A549 (cell line): Measurements from ENCODE around the gene SMG9. TPM values are rescaled to one million over a fixed set of nuclear protein-coding genes. Genes with fewer than 3 reads are reported as not detected.
"Not testable (repeated sequence)": the region's sequence is repeated elsewhere in the genome, so short reads cannot be mapped to it uniquely, and the experiment has no call there.

Source experiments
- ATAC-seq, 2 experiments: fragments of 200-7000 bp in 1 of 2; fragments of >200 bp in 1 of 2; cut with Nextera tagmentation in 1 of 2; cut with Tn5 transposase in 1 of 2; 3 replicates each; pipeline versions ENCODE4 v1.8.0 to v1.9.1; 2018 to 2020; ENCODE audit warnings: mild to moderate bottlenecking in 1 of 2, moderate library complexity in 1 of 2
- CTCF ChIA-PET: fragments of 300-600 bp; sonication (Branson Sonifier 250); formaldehyde crosslinking; extraction: SDS; loops from one replicate; lab custom pipeline; 2021; ENCODE audit warnings: antibody characterized with exemption, inconsistent platforms; lab: Yijun Ruan, JAX
- POLR2A ChIA-PET: fragments of 350-600 bp; formaldehyde crosslinking; extraction: SDS; loops from one replicate; lab custom pipeline; 2021; ENCODE audit warnings: antibody characterized with exemption, inconsistent platforms; lab: Yijun Ruan, JAX
- DNase-seq, 2 experiments: peaks; one replicate each; pipeline versions ENCODE4 v3.0.0 to v3.0.0-alpha.2; 2011 to 2016; ENCODE audit warnings: low read depth in 1 of 2, low spot score in 1 of 2
- FAIRE-seq: peaks from 2 replicates; lab custom pipeline; 2011; peaks lifted over from hg19 to GRCh38; lab: Jason Lieb, UNC
- H3K27ac ChIP-seq, 2 experiments: fragments of >200 bp; sonication (Bioruptor Twin); formaldehyde crosslinking; 3 replicates each; pipeline ENCODE4 v1.5.1; 2016 to 2017
- H3K4me1 ChIP-seq: fragments of >200 bp; sonication (Bioruptor Twin); formaldehyde crosslinking; 3 replicates; pipeline ENCODE4 v1.6.1; 2016
- H3K4me2 ChIP-seq: fragments of >200 bp; sonication (Bioruptor Twin); formaldehyde crosslinking; 3 replicates; pipeline ENCODE4 v1.6.1; 2016
- H3K4me3 ChIP-seq: fragments of >200 bp; sonication (Bioruptor Twin); formaldehyde crosslinking; 3 replicates; pipeline ENCODE4 v1.5.1; 2016
- H3K9me3 ChIP-seq: fragments of >200 bp; sonication (Bioruptor Twin); formaldehyde crosslinking; 3 replicates; pipeline ENCODE4 v1.6.1; 2016
- CTCF ChIP-seq: fragments of >200 bp; sonication (Bioruptor Twin); formaldehyde crosslinking; IDR thresholded peaks from 3 replicates; pipeline ENCODE4 v1.5.1; 2016
- EHF ChIP-seq: fragments of 250-450 bp; sonication (Bioruptor Pico); IDR thresholded peaks from 2 replicates; pipeline ENCODE4 v1.5.0; 2020; ENCODE audit warnings: mild to moderate bottlenecking
- EHMT2 ChIP-seq: fragments of 200-600 bp; sonication (generic); IDR thresholded peaks from 2 replicates; pipeline ENCODE4 v1.6.1; 2016; ENCODE audit warnings: antibody characterized with exemption, low read depth, mild to moderate bottlenecking, moderate library complexity
- FOSB ChIP-seq: fragments of 250-450 bp; sonication (Bioruptor Pico); IDR thresholded peaks from 2 replicates; pipeline ENCODE4 v1.5.0; 2020; ENCODE audit warnings: mild to moderate bottlenecking, moderate library complexity
- FOSL2 ChIP-seq, 2 experiments: fragments of 450-650 bp in 1 of 2; fragments of >200 bp in 1 of 2; sonication (Bioruptor Twin) in 1 of 2; formaldehyde crosslinking; IDR thresholded peaks; 2 replicates each; pipeline versions ENCODE4 v1.5.0 to v1.6.1; 2016 to 2020; ENCODE audit warnings: mild to moderate bottlenecking in 1 of 2, moderate library complexity in 1 of 2
- HEYL ChIP-seq: fragments of 250-450 bp; sonication (Bioruptor Pico); IDR thresholded peaks from 2 replicates; pipeline ENCODE4 v1.8.0; 2021; ENCODE audit warnings: mild to moderate bottlenecking, moderate library complexity
- JUNB ChIP-seq: fragments of >200 bp; sonication (Bioruptor Twin); formaldehyde crosslinking; IDR thresholded peaks from 2 replicates; pipeline ENCODE4 v1.6.1; 2016
- KDM1A ChIP-seq: fragments of 200-600 bp; sonication (generic); IDR thresholded peaks from 2 replicates; pipeline ENCODE4 v1.6.1; 2016; ENCODE audit warnings: low read depth, mild to moderate bottlenecking
- MAFK ChIP-seq: fragments of 450-650 bp; IDR thresholded peaks from 2 replicates; pipeline ENCODE4 v1.6.1; 2014; ENCODE audit not compliant: partially characterized antibody
- MAX ChIP-seq: IDR thresholded peaks from 2 replicates; pipeline ENCODE4 v1.6.1; 2012
- NFE2L2 ChIP-seq: fragments of 150-350 bp; conservative IDR thresholded peaks from 2 replicates; pipeline ENCODE4 v1.6.1; 2014; ENCODE audit warnings: low read length
- NR3C1 ChIP-seq: fragments of >200 bp; sonication (Bioruptor Twin); formaldehyde crosslinking; IDR thresholded peaks from 3 replicates; pipeline ENCODE4 v1.6.1; 2017
- RARB ChIP-seq: fragments of 250-450 bp; sonication (Bioruptor Pico); IDR thresholded peaks from 2 replicates; pipeline ENCODE4 v1.8.0; 2021; ENCODE audit warnings: mild to moderate bottlenecking, moderate library complexity
- RNF2 ChIP-seq: fragments of 200-600 bp; sonication (generic); IDR thresholded peaks from 2 replicates; pipeline ENCODE4 v1.6.1; 2016; ENCODE audit warnings: low read depth, mild to moderate bottlenecking, antibody characterized with exemption, moderate library complexity, borderline replicate concordance
- ZNF302 ChIP-seq: fragments of 250-450 bp; sonication (Bioruptor Pico); IDR thresholded peaks from 2 replicates; pipeline ENCODE4 v1.9.0; 2021; ENCODE audit warnings: inconsistent platforms, mild to moderate bottlenecking, moderate library complexity
- ZSCAN20 ChIP-seq: fragments of 250-450 bp; sonication (Bioruptor Pico); IDR thresholded peaks from 2 replicates; pipeline ENCODE4 v1.8.0; 2022; ENCODE audit warnings: mild to moderate bottlenecking, moderate library complexity
- WGBS: methylation state at CpG from one replicate; pipeline ENCODE4 v1.1.6; 2017; ENCODE audit errors: missing lambda C conversion rate; 5-methylcytosine and 5-hydroxymethylcytosine counted together
- polyA plus RNA-seq, 4 experiments: library from polyadenylated mRNA; depleted of rRNA in 3 of 4; stranded (reverse); fragments of >200 nt; fragmentation: RNase III in 1 of 4; extraction: RNeasy Plus Mini Kit Qiagen cat#74134 plus additional on column Dnase treatment in 1 of 4; gene quantifications; 2 replicates in 3 of 4; 3 replicates in 1 of 4; pipeline ENCODE4 v1.2.3, GENCODE V29; 2011 to 2017
- TF ChIP-seq, protein P1 (sequence below): fragments of >200 bp; sonication (Bioruptor Twin); formaldehyde crosslinking; IDR thresholded peaks from 3 replicates; pipeline ENCODE4 v1.6.1; 2016
- TF ChIP-seq, protein P2 (sequence below): fragments of 150-350 bp; IDR thresholded peaks from 2 replicates; pipeline ENCODE4 v1.6.1; 2014; ENCODE audit warnings: low read depth, mild to moderate bottlenecking, low read length
- TF ChIP-seq, protein P3 (sequence below): fragments of 200-600 bp; sonication (generic); IDR thresholded peaks from 2 replicates; pipeline ENCODE4 v1.6.1; 2016; ENCODE audit warnings: antibody characterized with exemption, mild to moderate bottlenecking, moderate library complexity
- TF ChIP-seq, protein P4 (sequence below): IDR thresholded peaks from 2 replicates; pipeline ENCODE4 v1.6.1; 2012; ENCODE audit warnings: low read depth, borderline replicate concordance

The SMG9 gene
- polyA plus RNA-seq, 2 of the 4 experiments (the other 2 are of a cell fraction), result 14.2 to 44.2 TPM

DNA sequence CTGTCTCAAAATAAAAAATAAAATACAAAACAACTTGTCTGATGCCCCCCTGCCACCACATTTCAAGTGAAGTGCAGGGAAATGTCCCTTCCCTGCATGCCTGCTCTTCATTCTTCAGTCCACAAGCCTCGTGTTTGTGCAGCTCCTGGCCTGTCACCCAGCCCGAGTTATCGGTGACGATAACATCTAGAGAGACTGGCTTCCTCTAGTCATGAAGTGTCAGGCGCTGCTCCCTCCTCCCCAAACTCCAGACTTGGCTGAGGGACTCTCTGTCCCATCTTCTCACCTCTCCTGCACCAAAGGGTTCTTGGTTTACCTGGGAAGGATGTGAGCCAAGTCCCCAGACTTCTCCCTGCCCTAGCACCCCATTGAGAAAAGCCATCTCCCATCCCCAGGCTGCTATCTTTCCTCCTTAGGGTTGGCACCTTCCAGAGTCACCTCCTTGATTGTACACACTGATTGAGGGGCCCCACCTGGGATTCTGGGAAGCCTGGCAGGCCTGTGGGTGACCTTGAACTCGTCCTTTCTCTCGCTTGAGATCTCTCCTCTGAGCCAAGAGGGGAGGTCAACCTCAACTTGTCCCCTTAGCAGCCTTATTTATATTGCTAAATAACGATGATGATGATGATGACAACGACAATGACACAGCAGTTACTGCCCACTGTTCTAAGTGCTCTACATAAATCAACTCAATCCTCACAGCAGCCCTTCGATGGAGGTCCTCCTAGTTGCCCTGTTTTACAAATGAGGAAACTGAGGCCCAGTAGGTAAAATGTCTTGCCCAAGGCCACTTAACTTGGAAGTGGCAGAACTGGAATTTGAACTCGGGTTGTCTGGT is 71.7 kb downstream of the SMG9 start:
- POLR2A ChIA-PET, result no interaction called here
- H3K4me1 ChIP-seq, result peaks cover 7% of the 10 kb centered on the region; the same call in 2 of the 3 replicates
- DNase-seq (no peak), ATAC-seq (no peak), FAIRE-seq (no peak)
- H3K27ac ChIP-seq, result peak overlapping the region in 1 of 2 experiments; percentile 34; a peak in 2 of 6 replicates
- no peak overlapping the region for H3K4me2 ChIP-seq
- CTCF ChIA-PET, result interaction anchor here (0.6 to 1.6 kb wide), 4 partner anchors 9 to 679 kb away, joined by 3 to 5 read pairs (median 4); no protein-coding TSS in a partner anchor
- TF ChIP-seq RNF2, result no peak
- TF ChIP-seq NFE2L2, result peak; percentile 66
- no peak for TF ChIP-seq ZSCAN20
- TF ChIP-seq MAFK, result peak; percentile 77
- TF ChIP-seq, protein P1, sequence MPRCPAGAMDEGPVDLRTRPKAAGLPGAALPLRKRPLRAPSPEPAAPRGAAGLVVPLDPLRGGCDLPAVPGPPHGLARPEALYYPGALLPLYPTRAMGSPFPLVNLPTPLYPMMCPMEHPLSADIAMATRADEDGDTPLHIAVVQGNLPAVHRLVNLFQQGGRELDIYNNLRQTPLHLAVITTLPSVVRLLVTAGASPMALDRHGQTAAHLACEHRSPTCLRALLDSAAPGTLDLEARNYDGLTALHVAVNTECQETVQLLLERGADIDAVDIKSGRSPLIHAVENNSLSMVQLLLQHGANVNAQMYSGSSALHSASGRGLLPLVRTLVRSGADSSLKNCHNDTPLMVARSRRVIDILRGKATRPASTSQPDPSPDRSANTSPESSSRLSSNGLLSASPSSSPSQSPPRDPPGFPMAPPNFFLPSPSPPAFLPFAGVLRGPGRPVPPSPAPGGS, result no peak
- WGBS, result 69% methylated on average over 11 of the region's 11 CpGs
- H3K9me3 ChIP-seq, result no peaks in the 10 kb centered on the region
- no peak overlapping the region for H3K4me3 ChIP-seq

DNA sequence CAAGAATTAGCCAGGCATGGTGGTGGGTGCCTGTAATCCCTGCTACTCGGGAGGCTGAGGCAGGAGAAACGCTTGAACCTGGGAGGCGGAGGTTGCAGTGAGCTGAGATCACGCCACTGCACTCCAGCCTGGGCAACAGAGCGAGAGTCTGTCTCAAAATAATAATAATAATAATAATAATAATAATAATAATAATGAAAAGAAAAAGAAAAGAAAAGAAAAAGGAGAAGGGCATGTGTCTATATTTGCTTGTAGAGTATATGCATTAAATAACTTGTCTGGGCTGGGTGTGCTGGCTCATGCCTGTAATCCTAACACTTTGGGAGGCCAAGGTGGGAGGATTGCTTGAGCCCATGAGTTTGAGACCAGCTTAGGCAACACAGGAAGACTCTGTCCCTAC is 72.5 kb downstream of the SMG9 start:
- H3K4me3 ChIP-seq, H3K4me1 ChIP-seq, H3K4me2 ChIP-seq, H3K9me3 ChIP-seq, ATAC-seq, DNase-seq, FAIRE-seq, H3K27ac ChIP-seq: not testable (repeated sequence)
- ChIA-PET CTCF (interaction anchor here (0.6 to 1.1 kb wide), 3 partner anchors 8 to 679 kb away, joined by 3 to 5 read pairs (median 3); no protein-coding TSS in a partner anchor), POLR2A (interaction anchor here (0.6 kb wide), 1 partner anchor 11 kb away, joined by 3 read pairs; no protein-coding TSS in a partner anchor)
- 85% methylated on average over 5 of the region's 5 CpGs for WGBS

- no peak for FAIRE-seq
- peaks cover 2% of the 10 kb centered on the region; the same call in 2 of the 3 replicates for H3K4me1 ChIP-seq
- ChIA-PET CTCF (no interaction called here), POLR2A (interaction anchor here (0.6 kb wide), 1 partner anchor 11 kb away, joined by 3 read pairs; no protein-coding TSS in a partner anchor)
- no peak overlapping the region for H3K4me3 ChIP-seq
- no peak overlapping the region for H3K27ac ChIP-seq
- no peak for ATAC-seq
- 79% methylated on average over 5 of the region's 5 CpGs for WGBS
- no peaks in the 10 kb centered on the region for H3K9me3 ChIP-seq
- DNase-seq, result no peak
- H3K4me2 ChIP-seq, result no peak overlapping the region
- TF ChIP-seq EHMT2, result no peak
- TF ChIP-seq, protein P2, sequence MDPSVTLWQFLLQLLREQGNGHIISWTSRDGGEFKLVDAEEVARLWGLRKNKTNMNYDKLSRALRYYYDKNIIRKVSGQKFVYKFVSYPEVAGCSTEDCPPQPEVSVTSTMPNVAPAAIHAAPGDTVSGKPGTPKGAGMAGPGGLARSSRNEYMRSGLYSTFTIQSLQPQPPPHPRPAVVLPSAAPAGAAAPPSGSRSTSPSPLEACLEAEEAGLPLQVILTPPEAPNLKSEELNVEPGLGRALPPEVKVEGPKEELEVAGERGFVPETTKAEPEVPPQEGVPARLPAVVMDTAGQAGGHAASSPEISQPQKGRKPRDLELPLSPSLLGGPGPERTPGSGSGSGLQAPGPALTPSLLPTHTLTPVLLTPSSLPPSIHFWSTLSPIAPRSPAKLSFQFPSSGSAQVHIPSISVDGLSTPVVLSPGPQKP, result no peak
- TF ChIP-seq, protein P3, sequence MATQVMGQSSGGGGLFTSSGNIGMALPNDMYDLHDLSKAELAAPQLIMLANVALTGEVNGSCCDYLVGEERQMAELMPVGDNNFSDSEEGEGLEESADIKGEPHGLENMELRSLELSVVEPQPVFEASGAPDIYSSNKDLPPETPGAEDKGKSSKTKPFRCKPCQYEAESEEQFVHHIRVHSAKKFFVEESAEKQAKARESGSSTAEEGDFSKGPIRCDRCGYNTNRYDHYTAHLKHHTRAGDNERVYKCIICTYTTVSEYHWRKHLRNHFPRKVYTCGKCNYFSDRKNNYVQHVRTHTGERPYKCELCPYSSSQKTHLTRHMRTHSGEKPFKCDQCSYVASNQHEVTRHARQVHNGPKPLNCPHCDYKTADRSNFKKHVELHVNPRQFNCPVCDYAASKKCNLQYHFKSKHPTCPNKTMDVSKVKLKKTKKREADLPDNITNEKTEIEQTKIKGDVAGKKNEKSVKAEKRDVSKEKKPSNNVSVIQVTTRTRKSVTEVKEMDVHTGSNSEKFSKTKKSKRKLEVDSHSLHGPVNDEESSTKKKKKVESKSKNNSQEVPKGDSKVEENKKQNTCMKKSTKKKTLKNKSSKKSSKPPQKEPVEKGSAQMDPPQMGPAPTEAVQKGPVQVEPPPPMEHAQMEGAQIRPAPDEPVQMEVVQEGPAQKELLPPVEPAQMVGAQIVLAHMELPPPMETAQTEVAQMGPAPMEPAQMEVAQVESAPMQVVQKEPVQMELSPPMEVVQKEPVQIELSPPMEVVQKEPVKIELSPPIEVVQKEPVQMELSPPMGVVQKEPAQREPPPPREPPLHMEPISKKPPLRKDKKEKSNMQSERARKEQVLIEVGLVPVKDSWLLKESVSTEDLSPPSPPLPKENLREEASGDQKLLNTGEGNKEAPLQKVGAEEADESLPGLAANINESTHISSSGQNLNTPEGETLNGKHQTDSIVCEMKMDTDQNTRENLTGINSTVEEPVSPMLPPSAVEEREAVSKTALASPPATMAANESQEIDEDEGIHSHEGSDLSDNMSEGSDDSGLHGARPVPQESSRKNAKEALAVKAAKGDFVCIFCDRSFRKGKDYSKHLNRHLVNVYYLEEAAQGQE, result no peak
- no peak for TF ChIP-seq NR3C1
- TF ChIP-seq CTCF, result no peak
- TF ChIP-seq FOSB, result no peak
- no peak for TF ChIP-seq KDM1A
- no peak for TF ChIP-seq MAX
- TF ChIP-seq FOSL2 (IDR thresholded peaks at IDR 0.05), result no peak
- TF ChIP-seq FOSL2 (CRISPR knock-in tag; IDR thresholded peaks at IDR 0.05), result no peak
- no peak for TF ChIP-seq EHF (CRISPR knock-in tag)
- TF ChIP-seq RARB, result no peak
- no peak for TF ChIP-seq ZNF302 (CRISPR knock-in tag)
- TF ChIP-seq, protein P4, sequence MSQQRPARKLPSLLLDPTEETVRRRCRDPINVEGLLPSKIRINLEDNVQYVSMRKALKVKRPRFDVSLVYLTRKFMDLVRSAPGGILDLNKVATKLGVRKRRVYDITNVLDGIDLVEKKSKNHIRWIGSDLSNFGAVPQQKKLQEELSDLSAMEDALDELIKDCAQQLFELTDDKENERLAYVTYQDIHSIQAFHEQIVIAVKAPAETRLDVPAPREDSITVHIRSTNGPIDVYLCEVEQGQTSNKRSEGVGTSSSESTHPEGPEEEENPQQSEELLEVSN, result no peak
- TF ChIP-seq, protein P1, result no peak
- no peak for TF ChIP-seq HEYL
- no peak for TF ChIP-seq JUNB
Observed at GRCh38 chr19:43681821-43682220, 72.9 kb downstream of the SMG9 start.
